ENCODE measurements around the gene ARHGAP45. TPM values are rescaled to one million over a fixed set of nuclear protein-coding genes. Genes with fewer than 3 reads are reported as not detected.

Gene ARHGAP45
- polyA plus RNA-seq, 2 of the 4 experiments (the other 2 are of a cell fraction), result 1.2 to 1.9 TPM

GRCh38 chr19:1079566-1080111 is 12.7 kb downstream of the ARHGAP45 start:
- no peak for FAIRE-seq
- CTCF ChIA-PET, result interaction anchor here (0.5 to 1.2 kb wide), 4 partner anchors 14 to 143 kb away, joined by 3 to 4 read pairs (median 4); no protein-coding TSS in a partner anchor

GRCh38 chr19:1080360-1081161 is 13.6 kb downstream of the ARHGAP45 start:
- TF ChIP-seq ZNF302 (CRISPR knock-in tag; IDR thresholded peaks at IDR 0.05) (no peak), CEBPB (IDR thresholded peaks at IDR 0.05) (no peak), FOXS1 (CRISPR knock-in tag; IDR thresholded peaks at IDR 0.05) (no peak), ZSCAN20 (CRISPR knock-in tag; IDR thresholded peaks at IDR 0.05) (no peak), HOXA7 (CRISPR knock-in tag; IDR thresholded peaks at IDR 0.05) (no peak), ESRRA (IDR thresholded peaks at IDR 0.05; ENCODE audit: borderline replicate concordance, low read length) (no peak), CHD2 (IDR thresholded peaks at IDR 0.05; ENCODE audit: low read length, partially characterized antibody) (no peak), ATOH8 (CRISPR knock-in tag; IDR thresholded peaks at IDR 0.05; ENCODE audit: low read depth) (no peak), HOXB5 (CRISPR knock-in tag; IDR thresholded peaks at IDR 0.05) (no peak), NPAS2 (CRISPR knock-in tag; IDR thresholded peaks at IDR 0.05; ENCODE audit: borderline replicate concordance) (no peak), HDAC2 (IDR thresholded peaks at IDR 0.05) (no peak), KDM1A (IDR thresholded peaks at IDR 0.05; ENCODE audit: low read depth) (no peak)
- ChIA-PET POLR2A (no interaction called here), CTCF (interaction anchor here (0.8 to 1.7 kb wide), 3 partner anchors 13 to 33 kb away, joined by 3 to 5 read pairs (median 4); no protein-coding TSS in a partner anchor)
- H3K27ac ChIP-seq, result no peak overlapping the region
- DNase-seq (ENCODE audit: low read depth in 1 of 2, low spot score in 1 of 2) (no peak), ATAC-seq (no peak), FAIRE-seq (no peak)
- no peak overlapping the region for H3K4me2 ChIP-seq
- H3K4me1 ChIP-seq, result peaks cover 10% of the 10 kb centered on the region; the same call in 2 of the 3 replicates
- 89% methylated on average over 27 of the region's 50 CpGs for WGBS (ENCODE audit: missing lambda C conversion rate)
- H3K4me3 ChIP-seq, result no peak overlapping the region
- H3K9me3 ChIP-seq, result no peaks in the 10 kb centered on the region

More at GRCh38 chr19:1079566-1080111, 12.7 kb downstream of the ARHGAP45 start:
- no peak overlapping the region for H3K27ac ChIP-seq
- ATAC-seq (no peak), DNase-seq (ENCODE audit: low read depth in 1 of 2, low spot score in 1 of 2) (no peak)
- TF ChIP-seq ZSCAN20 (CRISPR knock-in tag; IDR thresholded peaks at IDR 0.05), result no peak
- TF ChIP-seq, protein P1, sequence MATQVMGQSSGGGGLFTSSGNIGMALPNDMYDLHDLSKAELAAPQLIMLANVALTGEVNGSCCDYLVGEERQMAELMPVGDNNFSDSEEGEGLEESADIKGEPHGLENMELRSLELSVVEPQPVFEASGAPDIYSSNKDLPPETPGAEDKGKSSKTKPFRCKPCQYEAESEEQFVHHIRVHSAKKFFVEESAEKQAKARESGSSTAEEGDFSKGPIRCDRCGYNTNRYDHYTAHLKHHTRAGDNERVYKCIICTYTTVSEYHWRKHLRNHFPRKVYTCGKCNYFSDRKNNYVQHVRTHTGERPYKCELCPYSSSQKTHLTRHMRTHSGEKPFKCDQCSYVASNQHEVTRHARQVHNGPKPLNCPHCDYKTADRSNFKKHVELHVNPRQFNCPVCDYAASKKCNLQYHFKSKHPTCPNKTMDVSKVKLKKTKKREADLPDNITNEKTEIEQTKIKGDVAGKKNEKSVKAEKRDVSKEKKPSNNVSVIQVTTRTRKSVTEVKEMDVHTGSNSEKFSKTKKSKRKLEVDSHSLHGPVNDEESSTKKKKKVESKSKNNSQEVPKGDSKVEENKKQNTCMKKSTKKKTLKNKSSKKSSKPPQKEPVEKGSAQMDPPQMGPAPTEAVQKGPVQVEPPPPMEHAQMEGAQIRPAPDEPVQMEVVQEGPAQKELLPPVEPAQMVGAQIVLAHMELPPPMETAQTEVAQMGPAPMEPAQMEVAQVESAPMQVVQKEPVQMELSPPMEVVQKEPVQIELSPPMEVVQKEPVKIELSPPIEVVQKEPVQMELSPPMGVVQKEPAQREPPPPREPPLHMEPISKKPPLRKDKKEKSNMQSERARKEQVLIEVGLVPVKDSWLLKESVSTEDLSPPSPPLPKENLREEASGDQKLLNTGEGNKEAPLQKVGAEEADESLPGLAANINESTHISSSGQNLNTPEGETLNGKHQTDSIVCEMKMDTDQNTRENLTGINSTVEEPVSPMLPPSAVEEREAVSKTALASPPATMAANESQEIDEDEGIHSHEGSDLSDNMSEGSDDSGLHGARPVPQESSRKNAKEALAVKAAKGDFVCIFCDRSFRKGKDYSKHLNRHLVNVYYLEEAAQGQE (IDR thresholded peaks at IDR 0.05), result no peak
- TF ChIP-seq CBX2 (IDR thresholded peaks at IDR 0.05; ENCODE audit: borderline replicate concordance, low read depth), result no peak
- POLR2A ChIA-PET, result no interaction called here
- H3K4me2 ChIP-seq, result no peak overlapping the region
- no peak overlapping the region for H3K4me3 ChIP-seq
- 91% methylated on average over 34 of the region's 45 CpGs for WGBS (ENCODE audit: missing lambda C conversion rate)
- H3K9me3 ChIP-seq, result no peaks in the 10 kb centered on the region
- peaks cover 13% of the 10 kb centered on the region; the same call in 2 of the 3 replicates for H3K4me1 ChIP-seq

All from A549 (cell line).